Glutamatergic neuron (in vitro differentiated cells): ENCODE data around the gene RHCE. TPM values are rescaled to one million over a fixed set of nuclear protein-coding genes. Genes with fewer than 3 reads are reported as not detected.
"Not testable (repeated sequence)": the region's sequence is repeated elsewhere in the genome, so short reads cannot be mapped to it uniquely, and the experiment has no call there.

Experiments used
- DNase-seq: peaks from one replicate; pipeline ENCODE4 v3.0.0; 2022
- H3K27ac Mint-ChIP-seq: one replicate; pipeline ENCODE4 v1.8.0; 2020; ENCODE audit warnings: mild to moderate bottlenecking, mixed read lengths, inconsistent platforms; ENCODE audit not compliant: unreplicated experiment
- H3K27me3 Mint-ChIP-seq: one replicate; pipeline ENCODE4 v1.8.0; 2020; ENCODE audit warnings: mild to moderate bottlenecking, moderate library complexity, mixed read lengths, inconsistent platforms; ENCODE audit not compliant: unreplicated experiment
- H3K36me3 Mint-ChIP-seq: one replicate; pipeline ENCODE4 v1.8.0; 2020; ENCODE audit warnings: mild to moderate bottlenecking, mixed read lengths, inconsistent platforms; ENCODE audit not compliant: unreplicated experiment
- H3K4me1 Mint-ChIP-seq: one replicate; pipeline ENCODE4 v1.8.0; 2020; ENCODE audit warnings: mild to moderate bottlenecking, low read depth, mixed read lengths, inconsistent platforms; ENCODE audit not compliant: unreplicated experiment
- H3K4me3 Mint-ChIP-seq: one replicate; pipeline ENCODE4 v1.8.0; 2020; ENCODE audit warnings: mild to moderate bottlenecking, mixed read lengths, inconsistent platforms; ENCODE audit not compliant: unreplicated experiment
- H3K9me3 Mint-ChIP-seq: one replicate; pipeline ENCODE4 v1.8.0; 2020; ENCODE audit warnings: mild to moderate bottlenecking, moderate library complexity, mixed read lengths, inconsistent platforms; ENCODE audit not compliant: unreplicated experiment
- total RNA-seq: library from RNA; stranded (reverse); fragmentation: NEBNext Ultra II Directional; extraction: Animal tissue kit (Norgen Biotek cat#: 25700); gene quantifications from one replicate; pipeline ENCODE4 v1.2.1, GENCODE V29; 2021; ENCODE audit not compliant: unreplicated experiment

The RHCE gene
- total RNA-seq, 1 donor from 2014 or later, result 1.2 TPM

- not testable (repeated sequence) for H3K27ac Mint-ChIP-seq, H3K4me3 Mint-ChIP-seq, H3K4me1 Mint-ChIP-seq, H3K9me3 Mint-ChIP-seq, DNase-seq, H3K36me3 Mint-ChIP-seq, H3K27me3 Mint-ChIP-seq
Observed at GRCh38 chr1:25328791-25329185, 91.8 kb downstream of the RHCE start.

GRCh38 chr1:25327864-25328790, 92.5 kb downstream of the RHCE start:
- DNase-seq, H3K4me1 Mint-ChIP-seq, H3K36me3 Mint-ChIP-seq, H3K4me3 Mint-ChIP-seq, H3K27me3 Mint-ChIP-seq, H3K27ac Mint-ChIP-seq, H3K9me3 Mint-ChIP-seq: not testable (repeated sequence)

- not testable (repeated sequence) for H3K4me3 Mint-ChIP-seq
Observed at GRCh38 chr1:25324407-25324806, 96.2 kb downstream of the RHCE start.

GRCh38 chr1:25322127-25322526, 98.5 kb downstream of the RHCE start:
- H3K27me3 Mint-ChIP-seq, H3K9me3 Mint-ChIP-seq, H3K36me3 Mint-ChIP-seq, H3K4me3 Mint-ChIP-seq, H3K4me1 Mint-ChIP-seq, H3K27ac Mint-ChIP-seq, DNase-seq: not testable (repeated sequence)

More at GRCh38 chr1:25324407-25324806, 96.2 kb downstream of the RHCE start:
- H3K4me1 Mint-ChIP-seq, H3K36me3 Mint-ChIP-seq, H3K27ac Mint-ChIP-seq, H3K9me3 Mint-ChIP-seq, DNase-seq, H3K27me3 Mint-ChIP-seq: not testable (repeated sequence)

- not testable (repeated sequence) for H3K4me3 Mint-ChIP-seq
Observed at GRCh38 chr1:25320314-25320938, 100.2 kb downstream of the RHCE start.

GRCh38 chr1:25312806-25313470, 107.7 kb downstream of the RHCE start:
- not testable (repeated sequence) for H3K27ac Mint-ChIP-seq, H3K27me3 Mint-ChIP-seq, H3K36me3 Mint-ChIP-seq, H3K4me3 Mint-ChIP-seq, DNase-seq, H3K4me1 Mint-ChIP-seq, H3K9me3 Mint-ChIP-seq

More at GRCh38 chr1:25320314-25320938, 100.2 kb downstream of the RHCE start:
- H3K27ac Mint-ChIP-seq, DNase-seq, H3K36me3 Mint-ChIP-seq, H3K4me1 Mint-ChIP-seq, H3K9me3 Mint-ChIP-seq, H3K27me3 Mint-ChIP-seq: not testable (repeated sequence)

Other genes starting within 250 kb of the RHCE start
- gene SYF2, start 188.3 kb downstream of the RHCE start, total RNA-seq, result 32.6 TPM
- gene RSRP1, start 173.4 kb downstream of the RHCE start, total RNA-seq, result 83.4 TPM
- gene RHD, start 148.3 kb downstream of the RHCE start, total RNA-seq, result not detected
- gene TMEM50A, start 82.5 kb downstream of the RHCE start, total RNA-seq, result 83.5 TPM
- 85.4 TPM for gene MACO1, start 10.1 kb upstream of the RHCE start, total RNA-seq
- 2.4 TPM for gene LDLRAP1, start 122.8 kb upstream of the RHCE start, total RNA-seq
- gene MAN1C1, start 196.0 kb upstream of the RHCE start, total RNA-seq, result 5.4 TPM